Activated T-helper 1 cell treated with anti-CD3 and anti-CD28 coated beads, Interleukin-2, amount 50 U/mL, for 16 hours (primary cell): Measurements from ENCODE around the gene ATCAY.
"Not testable (repeated sequence)": the region's sequence is repeated elsewhere in the genome, so short reads cannot be mapped to it uniquely, and the experiment has no call there.

Experiments
- DNase-seq, 2 donors: peaks; one replicate each; pipeline ENCODE4 v3.0.0-alpha.2; 2020; ENCODE audit warnings: low read depth in 1 of 2, low spot score in 1 of 2

The ATCAY gene

GRCh38 chr19:3944018-3944721 lies 63.7 kb downstream of the ATCAY start:
- no peak for DNase-seq

GRCh38 chr19:3945838-3946237 lies 65.4 kb downstream of the ATCAY start:
- no peak for DNase-seq

- DNase-seq: not testable (repeated sequence)
These were observed 66.9 kb downstream of the ATCAY start for GRCh38 chr19:3947316-3947933.

- no peak for DNase-seq
These were observed 68.8 kb downstream of the ATCAY start for GRCh38 chr19:3949294-3949693.

- DNase-seq: no peak
These were observed 69.7 kb downstream of the ATCAY start for GRCh38 chr19:3949997-3950859.

- no peak for DNase-seq
These were observed 70.7 kb downstream of the ATCAY start for GRCh38 chr19:3950871-3951861.

- not testable (repeated sequence) for DNase-seq
These were observed 72.3 kb downstream of the ATCAY start for GRCh38 chr19:3952755-3953276.

GRCh38 chr19:3954107-3954506 lies 73.6 kb downstream of the ATCAY start:
- no peak for DNase-seq

- DNase-seq: not testable (repeated sequence)
These were observed 74.8 kb downstream of the ATCAY start for GRCh38 chr19:3955276-3955675.

- no peak for DNase-seq
These were observed 75.2 kb downstream of the ATCAY start for GRCh38 chr19:3955688-3956087.

- no peak for DNase-seq
These were observed 78.6 kb downstream of the ATCAY start for GRCh38 chr19:3958836-3959765.

GRCh38 chr19:3959766-3960131 lies 79.3 kb downstream of the ATCAY start:
- DNase-seq: no peak

- DNase-seq: no peak
These were observed 80.5 kb downstream of the ATCAY start for GRCh38 chr19:3961007-3961406.

- DNase-seq: no peak
These were observed 83.2 kb downstream of the ATCAY start for GRCh38 chr19:3963458-3964255.

GRCh38 chr19:3964256-3965194 lies 84.0 kb downstream of the ATCAY start:
- no peak for DNase-seq

GRCh38 chr19:3966051-3967017 lies 85.8 kb downstream of the ATCAY start:
- DNase-seq: no peak
